ENCODE measurements around the gene COL16A1.

COL16A1 gene

DNA sequence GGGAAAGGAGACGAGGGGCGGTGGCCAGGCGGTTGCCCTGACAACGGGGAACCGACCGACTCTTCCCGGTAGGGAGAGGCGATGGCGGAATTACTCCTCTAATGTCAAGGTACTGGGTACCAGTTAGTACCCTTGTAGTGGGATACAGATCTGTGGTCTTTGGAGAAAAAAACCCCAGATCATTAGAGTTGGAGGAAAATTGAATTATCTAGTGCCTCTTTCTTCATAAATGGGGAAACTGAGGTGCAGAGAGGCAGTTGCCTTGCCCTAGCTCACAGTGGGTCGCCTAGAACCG is 58.6 kb downstream of the COL16A1 start:
- no peak for DNase-seq

DNA sequence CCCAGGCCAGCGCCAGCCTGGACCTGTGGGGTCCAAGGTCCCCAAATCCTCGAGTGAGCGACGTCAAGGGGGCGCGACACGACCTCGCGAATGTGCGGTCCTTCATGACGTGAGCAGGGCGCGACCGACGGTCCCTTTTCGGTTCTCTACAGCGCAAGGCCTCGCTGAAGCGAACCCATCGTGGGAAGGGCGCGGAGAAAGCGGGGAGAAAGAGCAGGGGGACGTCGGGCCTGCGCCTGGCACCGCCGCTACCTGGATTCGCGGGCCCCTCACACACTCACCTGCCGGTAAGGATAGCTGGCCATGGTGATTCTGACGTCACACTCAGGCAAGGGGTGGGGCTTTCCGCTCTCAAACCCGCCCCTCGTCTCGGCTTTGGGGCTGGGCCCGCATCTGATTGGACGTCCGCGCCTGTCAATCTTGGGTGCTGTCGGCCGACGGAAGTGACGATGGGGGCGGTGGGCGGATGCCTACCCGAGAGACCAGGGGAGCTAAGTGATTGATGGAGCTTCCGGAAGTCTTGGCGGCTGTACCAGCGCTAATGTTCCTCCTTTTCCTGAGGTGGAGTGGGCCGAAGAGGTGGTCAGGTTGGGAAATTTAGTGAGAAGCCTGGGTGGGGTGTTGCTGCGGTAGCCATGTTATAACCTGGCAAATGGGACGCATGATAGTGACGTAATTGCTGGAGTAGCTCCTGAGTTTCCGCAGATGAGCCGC is 59.1 kb downstream of the COL16A1 start, which contains the start of gene PEF1:
Gene PEF1 (minus strand): TSS at position 317 of the 714 bp plus-strand sequence. CDS start 12 bp downstream, at position 305.
- peak; percentile 99 for DNase-seq

DNA sequence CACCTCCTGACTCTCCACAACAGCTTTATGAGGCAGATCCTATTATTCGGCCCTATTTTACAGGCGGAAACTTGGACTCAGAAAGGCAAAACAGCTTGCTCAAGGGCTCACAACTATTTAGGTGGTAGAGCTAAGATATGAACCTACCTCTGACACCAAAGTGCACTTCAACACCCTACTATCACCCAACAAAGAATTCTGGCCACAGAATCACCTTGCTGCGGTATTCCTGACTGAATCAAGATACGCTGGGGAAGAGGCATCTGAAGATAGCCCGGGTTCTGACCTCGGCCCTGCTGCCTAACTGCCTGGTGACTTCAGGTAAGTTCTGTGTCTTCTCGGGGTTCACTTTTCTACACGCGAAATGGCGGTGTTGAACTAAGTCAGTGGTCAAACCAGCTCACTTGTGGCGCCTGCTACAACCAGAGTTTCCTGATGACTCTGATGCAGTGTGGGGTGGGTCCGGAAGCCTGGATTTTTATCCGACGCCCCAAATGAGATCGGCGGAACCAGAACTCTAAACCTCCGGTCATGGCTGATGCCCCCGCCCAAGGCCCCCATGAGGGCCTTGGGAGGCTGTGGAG is 59.7 kb downstream of the COL16A1 start:
- DNase-seq = no peak

DNA sequence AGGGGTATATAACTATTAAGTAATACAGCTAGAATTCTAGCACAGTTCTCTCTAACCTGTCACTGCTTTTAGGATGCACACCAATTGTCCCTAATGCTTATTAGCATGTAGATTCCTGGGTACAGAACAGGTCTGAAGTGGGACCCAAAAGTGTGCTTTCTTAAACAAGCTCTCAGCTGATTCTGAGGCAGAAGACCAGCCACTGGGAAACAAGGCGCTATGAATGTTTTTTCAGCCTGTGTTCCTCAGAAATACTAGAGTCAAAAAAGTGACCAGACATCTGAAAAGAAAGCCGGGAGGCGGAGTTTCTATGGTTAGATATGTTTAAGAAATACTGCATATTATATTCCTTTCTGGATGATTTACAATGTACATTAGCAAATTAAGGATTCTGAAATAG is 60.9 kb downstream of the COL16A1 start:
- DNase-seq = no peak

DNA sequence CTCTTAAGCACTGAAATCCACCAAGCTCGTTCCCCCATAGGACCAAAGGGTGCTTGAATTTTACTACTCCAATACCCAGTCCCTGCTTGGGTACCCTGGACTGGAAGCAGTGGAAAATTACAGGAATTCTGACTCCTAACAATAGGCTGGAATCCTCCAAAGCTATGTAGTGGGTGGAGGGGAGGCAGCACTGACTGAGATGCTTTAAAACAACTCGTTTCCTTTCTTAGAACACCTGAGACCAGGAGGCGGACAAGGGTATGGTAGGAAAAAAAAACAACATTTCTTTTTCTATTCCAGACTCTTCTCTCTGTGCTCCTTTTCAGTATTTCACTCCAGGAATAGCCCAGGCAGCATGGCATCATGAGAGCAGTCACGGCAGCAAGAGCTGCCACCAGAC is 61.5 kb downstream of the COL16A1 start:
- no peak for DNase-seq

DNA sequence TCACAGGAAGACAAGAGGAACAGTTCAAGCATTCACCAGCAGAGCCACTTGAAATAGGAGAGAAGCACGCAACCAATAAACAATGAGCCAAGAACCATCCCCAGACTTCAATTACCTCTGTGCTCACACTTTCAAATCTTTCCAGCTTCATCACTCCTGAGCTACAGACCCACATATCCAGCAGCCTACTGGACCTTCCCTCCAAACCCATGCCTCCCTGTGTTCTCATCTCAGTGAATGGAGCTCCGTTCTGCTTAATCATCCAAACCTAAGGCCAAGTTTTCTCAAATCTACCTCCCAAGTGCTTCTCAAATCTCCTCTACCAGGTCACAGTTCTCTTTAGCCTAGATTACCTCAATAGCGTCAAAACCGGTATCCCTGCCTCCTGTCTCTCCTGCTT is 62.9 kb downstream of the COL16A1 start:
- no peak for DNase-seq

DNA sequence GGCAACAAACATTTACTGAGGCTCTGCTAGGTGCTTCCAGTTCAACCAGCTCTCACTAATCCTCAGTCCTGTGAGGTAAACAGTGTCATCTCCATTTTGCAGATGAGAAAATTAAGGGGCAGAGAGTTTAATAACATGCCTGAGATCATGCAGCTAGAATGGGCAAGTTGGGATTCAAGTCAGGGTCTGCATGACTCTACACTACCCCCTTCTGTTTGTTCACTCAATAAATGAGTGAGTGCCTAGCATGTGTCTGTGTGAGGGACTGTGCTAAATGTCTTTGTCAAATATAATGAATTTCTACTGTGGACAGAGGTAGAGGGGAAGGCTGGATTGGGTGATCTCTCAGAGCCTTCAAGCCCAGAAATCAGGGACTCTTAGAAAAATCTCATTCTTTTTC is 63.6 kb downstream of the COL16A1 start:
- no peak for DNase-seq

DNA sequence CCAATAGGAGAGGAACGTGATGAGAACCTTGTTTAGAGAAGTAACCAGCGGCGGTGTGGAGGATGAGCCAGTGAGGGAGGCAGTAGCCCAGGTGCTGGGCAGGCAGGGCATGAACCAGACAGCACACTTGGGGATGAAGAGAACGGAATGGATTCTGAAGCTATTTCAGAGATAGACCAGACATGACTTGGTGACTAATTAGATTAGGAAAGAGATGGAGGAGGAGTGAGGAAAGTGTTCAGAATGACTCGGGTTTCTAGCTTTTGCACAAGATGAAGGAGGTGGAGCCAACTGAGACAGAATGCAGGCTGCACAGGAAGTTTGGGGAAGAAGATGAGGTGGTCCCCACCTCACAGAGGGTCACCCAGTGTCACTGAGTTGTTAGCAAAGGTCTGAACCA is 64.3 kb downstream of the COL16A1 start:
- DNase-seq = no peak

DNA sequence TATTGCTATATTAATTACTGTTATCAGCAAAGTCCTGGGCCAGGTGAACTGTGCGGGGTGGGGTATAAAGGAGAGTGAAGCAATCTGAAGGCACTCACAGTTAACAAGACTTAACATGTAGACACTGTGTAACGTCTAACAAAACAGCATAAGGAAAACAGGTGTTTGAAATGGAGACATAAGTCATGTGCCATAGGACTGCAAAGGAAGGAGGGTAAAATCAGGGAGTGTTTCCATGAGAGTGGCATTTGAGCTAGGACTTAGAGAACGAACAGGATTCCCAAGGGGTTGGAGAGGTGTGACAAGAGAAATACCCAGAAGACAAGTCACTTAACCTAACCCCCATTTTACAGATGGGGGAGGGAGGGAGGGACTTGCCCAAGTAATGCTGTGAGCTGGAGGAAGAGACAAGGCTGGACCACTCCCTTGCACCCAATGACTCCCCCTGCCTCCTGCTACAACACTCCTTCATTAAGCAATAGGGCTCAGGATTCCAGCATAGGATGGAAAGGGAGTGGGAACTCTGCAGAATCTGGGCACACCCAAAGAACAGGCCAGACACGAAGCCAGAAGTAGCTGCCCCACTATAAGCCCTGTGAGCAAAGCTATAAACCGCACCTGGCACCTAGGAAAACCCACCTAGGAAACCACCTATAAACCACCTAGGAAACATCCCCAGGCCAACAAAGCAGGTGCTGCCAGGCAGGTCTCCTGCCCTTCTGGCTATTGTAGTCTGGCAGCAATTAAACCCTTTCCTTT is 65.7 kb downstream of the COL16A1 start:
- DNase-seq = no peak

DNA sequence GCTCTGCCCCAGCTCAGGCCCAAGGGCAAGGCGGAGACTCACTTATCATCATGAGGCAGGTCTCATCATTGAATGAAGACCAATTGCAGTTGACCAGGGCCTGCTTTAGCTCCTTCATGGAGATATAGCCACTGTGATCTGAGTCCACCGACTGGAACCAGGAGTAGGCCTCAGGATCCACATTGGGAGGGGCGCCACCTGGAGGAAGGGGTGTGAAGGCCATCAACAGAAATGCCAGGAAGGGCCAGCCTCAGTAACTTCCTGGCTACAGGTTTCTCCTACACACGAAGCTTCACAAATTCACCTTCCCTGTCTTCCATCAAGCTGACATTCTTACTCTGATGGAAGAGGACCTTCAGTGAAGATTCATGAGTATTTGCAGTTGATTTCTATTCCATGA is 70.7 kb downstream of the COL16A1 start:
- no peak for DNase-seq

DNA sequence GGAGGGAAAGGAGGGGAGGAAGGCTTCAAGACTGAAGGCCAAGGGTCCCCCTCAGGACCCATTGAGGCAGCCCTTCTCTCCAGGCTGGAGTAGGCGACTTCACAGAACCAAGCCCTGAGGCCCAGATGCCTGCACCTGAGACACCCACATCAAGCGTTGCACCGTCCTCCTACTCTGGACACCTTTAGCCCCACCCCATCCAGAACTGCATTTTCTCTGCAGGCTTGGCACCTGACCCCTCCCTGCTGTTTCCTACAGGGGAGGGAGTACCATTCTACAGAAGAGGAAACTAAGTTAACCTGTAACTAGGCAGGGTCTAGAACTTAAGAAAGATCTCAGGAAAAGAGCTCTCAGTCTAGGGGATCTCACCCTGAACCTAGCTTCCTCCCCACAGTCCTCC is 71.2 kb downstream of the COL16A1 start:
- DNase-seq = no peak

DNA sequence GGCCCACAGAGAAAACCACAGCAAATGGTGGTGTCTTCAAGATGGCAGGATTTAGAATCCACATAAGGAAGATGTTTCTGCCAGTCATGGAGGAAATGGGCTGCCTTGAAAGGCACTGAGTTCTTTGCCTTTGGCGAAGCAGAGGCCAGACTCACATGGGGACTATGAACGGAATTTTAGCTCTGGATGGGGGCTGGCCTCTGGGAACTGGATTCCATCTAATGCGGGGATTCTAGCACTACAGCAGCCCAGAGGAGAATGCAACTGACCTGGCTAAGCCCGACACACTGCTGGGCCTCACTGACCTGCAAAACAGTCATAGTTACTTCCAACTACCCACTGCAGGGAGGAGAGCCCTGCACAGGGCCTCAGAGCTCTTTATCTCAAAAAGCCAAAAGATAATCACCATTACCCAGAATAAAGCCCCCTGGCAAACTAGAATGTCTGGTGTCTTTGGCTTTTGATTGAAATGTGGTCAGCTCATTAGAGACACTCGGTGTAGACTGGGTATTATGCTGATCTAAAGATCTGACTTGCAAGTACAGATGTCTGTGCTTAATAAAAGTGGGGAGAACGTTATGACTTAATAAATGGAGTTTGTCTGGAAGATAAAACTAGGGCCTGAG is 74.8 kb downstream of the COL16A1 start:
- no peak for DNase-seq

DNA sequence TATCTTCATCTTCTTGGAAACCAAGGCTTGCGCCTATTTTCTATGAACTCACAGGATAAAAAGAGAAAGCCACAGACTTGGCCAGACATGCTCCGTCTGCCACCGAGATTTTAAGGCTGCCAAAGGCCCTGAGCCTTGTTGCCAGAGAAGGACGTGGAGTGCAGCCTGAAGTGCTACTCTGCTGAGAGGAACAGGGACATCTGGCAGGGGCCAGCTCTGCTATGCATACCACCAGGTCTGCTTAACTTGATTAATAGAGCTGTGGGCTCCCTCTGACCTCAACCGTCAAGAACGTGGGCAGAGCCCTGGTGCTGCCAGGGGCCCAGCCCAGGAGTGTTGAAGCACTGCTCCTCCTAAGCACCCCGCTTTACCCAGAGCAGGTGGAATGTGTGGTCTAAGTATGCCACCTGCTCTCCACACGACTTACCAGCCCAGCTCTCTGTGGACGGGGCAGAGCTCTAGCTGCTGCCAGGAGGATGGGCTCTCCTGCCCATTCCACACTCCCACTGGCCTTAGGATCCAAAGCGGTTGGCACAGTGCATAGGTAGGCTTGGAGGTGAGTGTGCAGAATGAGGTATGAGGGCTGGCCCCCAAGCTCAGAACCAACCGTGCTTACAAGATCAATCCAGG is 75.8 kb downstream of the COL16A1 start:
- no peak for DNase-seq

DNA sequence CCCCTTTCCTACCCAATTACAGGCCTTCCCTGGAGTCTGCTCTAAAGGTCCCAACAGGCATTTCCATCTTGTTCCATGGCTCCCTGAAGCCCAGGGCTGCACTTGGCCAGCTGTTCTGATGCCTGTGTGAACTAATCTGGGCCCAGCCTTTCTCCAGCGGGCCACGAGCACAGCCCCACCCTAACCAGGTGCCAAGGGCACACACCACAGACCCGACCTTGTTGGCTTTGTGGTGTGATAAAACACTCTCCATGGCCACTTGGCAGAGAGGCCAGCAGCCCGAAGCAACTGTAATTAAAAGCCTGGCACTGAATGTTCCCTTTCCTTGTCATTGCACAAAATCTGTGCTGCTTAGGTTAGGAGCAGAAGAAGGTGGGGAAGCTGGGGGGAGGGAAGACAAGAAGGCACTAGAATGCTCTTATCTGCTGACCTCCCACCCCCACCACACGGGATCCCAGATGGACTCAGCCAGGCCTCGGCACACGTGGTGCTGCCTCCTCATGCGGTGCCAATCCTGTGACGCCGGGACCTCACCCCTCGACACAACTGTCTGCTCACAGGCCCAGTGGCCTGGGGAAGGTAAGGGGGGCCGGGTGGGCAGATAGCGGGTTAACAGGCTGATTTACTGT is 76.4 kb downstream of the COL16A1 start:
- DNase-seq = no peak

DNA sequence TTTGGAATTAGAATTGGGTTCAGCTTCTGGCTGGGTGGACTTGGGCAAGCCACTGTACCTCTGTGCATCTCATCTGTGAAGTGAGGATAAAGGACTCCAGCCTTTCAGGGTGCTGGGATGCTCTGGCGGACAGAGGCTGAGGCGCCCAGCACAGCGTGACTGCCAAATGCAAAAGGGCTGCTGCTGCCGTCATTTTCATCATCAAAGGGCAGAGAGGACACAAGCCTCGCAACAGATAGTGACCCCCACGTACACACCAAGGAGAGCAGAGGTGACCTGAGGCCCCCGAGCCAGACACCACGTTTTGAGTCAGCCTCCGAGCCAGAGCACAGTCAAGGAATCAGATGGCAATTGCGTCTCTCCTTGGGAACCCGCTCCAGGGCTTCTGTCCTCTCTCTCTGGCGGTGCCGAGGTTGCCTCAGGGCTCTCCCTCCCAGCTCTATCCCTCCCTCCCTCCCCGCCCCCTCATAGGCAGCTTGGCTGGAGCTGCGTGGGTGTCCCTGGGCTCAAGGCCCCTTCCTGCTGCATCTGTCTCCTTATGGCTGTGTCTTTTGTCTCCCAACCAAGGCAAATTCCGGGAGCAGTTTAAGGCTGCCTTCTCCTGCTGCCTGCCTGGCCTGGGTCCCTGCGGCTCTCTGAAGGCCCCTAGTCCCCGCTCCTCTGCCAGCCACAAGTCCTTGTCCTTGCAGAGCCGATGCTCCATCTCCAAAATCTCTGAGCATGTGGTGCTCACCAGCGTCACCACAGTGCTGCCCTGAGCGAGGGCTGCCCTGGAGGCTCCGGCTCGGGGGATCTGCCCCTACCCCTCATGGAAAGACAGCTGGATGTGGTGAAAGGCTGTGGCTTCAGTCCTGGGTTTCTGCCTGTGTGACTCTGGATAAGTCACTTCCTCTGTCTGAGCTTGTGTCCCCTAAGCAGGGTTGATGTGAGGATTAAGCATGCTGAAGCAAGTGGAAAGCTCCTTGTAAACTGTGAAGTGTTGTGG is 77.3 kb downstream of the COL16A1 start:
- DNase-seq = no peak

DNA sequence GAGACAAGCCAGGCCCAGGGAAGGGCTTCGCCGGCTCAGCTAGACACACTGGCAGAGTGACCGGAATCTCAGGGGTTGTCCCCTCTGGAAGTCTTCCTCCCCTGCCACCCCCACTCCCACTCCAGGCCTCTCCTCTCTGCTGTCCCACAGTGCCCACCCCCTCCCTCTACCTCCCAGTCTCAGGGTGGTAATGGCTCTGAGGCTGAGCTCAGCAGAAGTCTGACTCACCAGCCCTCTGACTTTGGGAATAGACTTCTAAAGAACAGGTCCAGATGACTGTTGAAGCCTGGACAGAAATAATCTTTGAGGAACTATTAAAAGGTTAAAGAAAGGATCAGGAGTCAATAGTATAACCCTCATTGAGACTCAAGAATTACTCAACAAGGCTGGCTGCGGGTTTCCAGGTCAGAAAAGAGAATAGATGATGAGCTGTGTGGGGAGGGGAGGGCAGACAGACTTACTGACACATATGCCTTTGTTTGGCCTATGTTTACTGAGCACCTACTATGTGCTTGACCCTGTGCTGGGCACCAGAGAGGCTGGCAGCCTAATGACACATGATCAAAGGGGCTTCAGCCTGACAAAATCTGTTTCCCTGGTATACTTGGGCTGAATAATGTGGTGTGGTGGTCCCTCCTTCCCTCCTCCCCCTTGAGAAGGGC is 78.1 kb downstream of the COL16A1 start:
- no peak for DNase-seq

DNA sequence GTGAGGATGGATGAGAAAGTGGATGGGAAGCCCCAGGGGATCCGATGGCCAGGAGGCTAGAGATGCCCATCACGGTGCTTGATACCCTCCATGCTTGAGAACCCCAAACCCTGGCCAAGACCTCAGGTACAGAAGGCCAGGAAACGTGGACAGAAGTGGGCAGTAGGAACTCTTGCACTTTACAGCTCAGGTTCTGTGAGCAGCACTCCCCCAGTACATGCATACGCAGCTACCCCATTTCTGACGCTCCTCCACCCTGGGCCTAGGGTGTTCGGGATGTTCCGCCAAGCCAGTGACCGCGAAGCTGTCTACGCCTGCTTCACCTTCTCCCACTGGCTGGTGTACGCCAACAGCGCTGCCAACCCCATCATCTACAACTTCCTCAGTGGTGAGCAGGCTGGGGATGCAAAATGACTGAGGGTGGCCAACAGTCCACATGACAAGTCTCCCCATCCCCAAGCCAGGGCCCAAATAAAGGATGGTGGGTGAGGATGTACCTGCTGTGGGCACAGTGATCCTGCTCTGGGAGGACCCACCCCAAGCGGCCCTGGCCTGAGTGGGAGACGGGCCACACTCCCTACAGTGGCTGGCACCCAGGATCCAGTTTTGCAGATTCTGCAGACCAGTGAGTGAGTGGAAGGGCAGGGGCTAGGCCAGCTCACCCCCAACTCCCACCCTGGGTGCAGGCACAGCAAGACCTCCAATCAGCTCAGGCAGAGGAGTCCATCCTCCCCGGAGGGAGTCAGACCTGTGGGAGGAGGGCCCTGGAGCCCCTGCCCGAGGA is 78.9 kb downstream of the COL16A1 start:
- DNase-seq = no peak

DNA sequence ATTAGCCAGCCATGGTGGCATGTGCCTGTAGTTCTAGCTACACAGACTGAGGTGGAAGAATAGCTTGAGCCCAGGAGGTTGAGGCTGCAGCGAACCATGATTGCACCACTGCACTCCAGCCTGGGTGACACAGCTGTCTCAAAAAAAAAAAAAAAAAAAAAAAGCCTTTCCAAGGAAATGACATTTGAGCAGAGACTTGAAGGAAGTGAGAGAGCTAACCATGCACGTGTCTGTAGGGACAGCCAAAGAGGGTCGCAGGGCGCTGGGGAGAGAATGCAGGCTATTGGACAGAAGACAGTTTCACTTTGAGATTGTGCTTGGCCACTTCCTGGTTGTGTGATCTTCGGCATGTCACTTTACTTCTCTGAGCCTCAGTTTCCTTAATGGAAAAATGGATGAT is 79.5 kb downstream of the COL16A1 start:
- DNase-seq = no peak

DNA sequence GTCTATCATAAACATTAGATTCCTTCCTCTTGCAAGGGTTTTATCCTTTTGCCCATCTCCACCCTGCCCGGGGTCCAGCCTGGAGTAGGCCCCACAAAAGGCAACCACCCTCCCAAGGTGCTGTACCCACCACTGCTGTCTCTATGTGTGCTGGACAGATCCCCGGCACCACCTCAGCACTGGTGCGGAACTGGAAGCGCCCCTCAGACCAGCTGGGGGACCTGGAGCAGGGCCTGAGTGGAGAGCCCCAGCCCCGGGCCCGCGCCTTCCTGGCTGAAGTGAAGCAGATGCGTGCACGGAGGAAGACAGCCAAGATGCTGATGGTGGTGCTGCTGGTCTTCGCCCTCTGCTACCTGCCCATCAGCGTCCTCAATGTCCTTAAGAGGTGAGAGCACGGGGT is 80.5 kb downstream of the COL16A1 start:
- DNase-seq = no peak

Data from effector CD4-positive, alpha-beta T cell (primary cell).